Chondrocyte (in vitro differentiated cells): ENCODE results near the gene CDH22. TPM values are rescaled to one million over a fixed set of nuclear protein-coding genes. Genes with fewer than 3 reads are reported as not detected.

ENCODE experiments used
- DNase-seq: peaks from one replicate; pipeline ENCODE4 v3.0.0; 2021; ENCODE audit warnings: mixed read lengths, low spot score
- H3K27ac Mint-ChIP-seq: one replicate; pipeline ENCODE4 v1.8.0; 2021; ENCODE audit warnings: mild to moderate bottlenecking, moderate library complexity, mixed read lengths; ENCODE audit not compliant: unreplicated experiment
- H3K27me3 Mint-ChIP-seq: 2 replicates; pipeline ENCODE4 v1.8.0; 2021; ENCODE audit warnings: low read depth, mixed read lengths
- H3K36me3 Mint-ChIP-seq: 2 replicates; pipeline ENCODE4 v1.8.0; 2021; ENCODE audit warnings: low read depth, mixed read lengths
- H3K4me1 Mint-ChIP-seq: 2 replicates; pipeline ENCODE4 v1.8.0; 2021; ENCODE audit warnings: low read depth, mild to moderate bottlenecking, mixed read lengths
- H3K4me3 Mint-ChIP-seq: one replicate; pipeline ENCODE4 v1.8.0; 2021; ENCODE audit warnings: mild to moderate bottlenecking, moderate library complexity, mixed read lengths; ENCODE audit not compliant: unreplicated experiment
- H3K9me3 Mint-ChIP-seq: 2 replicates; pipeline ENCODE4 v1.8.0; 2021; ENCODE audit warnings: low read depth, mixed read lengths
- CTCF ChIP-seq: fragments of 200-600 bp; sonication (generic); IDR thresholded peaks from 2 replicates; pipeline ENCODE4 v1.5.0; 2021; ENCODE audit warnings: antibody characterized with exemption, mild to moderate bottlenecking, moderate library complexity
- total RNA-seq: library from RNA; stranded (reverse); gene quantifications from 3 replicates; pipeline ENCODE4 v1.2.1, GENCODE V29; 2021

CDH22 gene
- total RNA-seq, 1 donor from 2014 or later = not detected

- peaks cover 3% of the 10 kb centered on the region for H3K36me3 Mint-ChIP-seq
These were observed 135.8 kb downstream of the CDH22 start for GRCh38 chr20:46172455-46172854.

GRCh38 chr20:46171909-46172308, 136.4 kb downstream of the CDH22 start:
- no peak for TF ChIP-seq CTCF
- DNase-seq = no peak
- no peaks in the 10 kb centered on the region for H3K9me3 Mint-ChIP-seq
- no peaks in the 10 kb centered on the region for H3K4me1 Mint-ChIP-seq
- no peak overlapping the region for H3K27ac Mint-ChIP-seq
- H3K4me3 Mint-ChIP-seq = no peak overlapping the region
- peaks cover 73% of the 10 kb centered on the region for H3K27me3 Mint-ChIP-seq
- H3K36me3 Mint-ChIP-seq = peaks cover 3% of the 10 kb centered on the region

More at GRCh38 chr20:46172455-46172854, 135.8 kb downstream of the CDH22 start:
- Mint-ChIP-seq H3K4me3 (no peak overlapping the region), H3K27me3 (peaks cover 71% of the 10 kb centered on the region), H3K4me1 (no peaks in the 10 kb centered on the region), H3K9me3 (no peaks in the 10 kb centered on the region), H3K27ac (no peak overlapping the region)
- DNase-seq = no peak
- TF ChIP-seq CTCF = no peak

- no peak overlapping the region for H3K4me3 Mint-ChIP-seq
- no peaks in the 10 kb centered on the region for H3K4me1 Mint-ChIP-seq
- TF ChIP-seq CTCF = no peak
- peak overlapping the region; percentile 57 for H3K27ac Mint-ChIP-seq
- DNase-seq = no peak
- peaks cover 75% of the 10 kb centered on the region for H3K27me3 Mint-ChIP-seq
- H3K36me3 Mint-ChIP-seq = peaks cover 2% of the 10 kb centered on the region
- H3K9me3 Mint-ChIP-seq = no peaks in the 10 kb centered on the region
These were observed 136.8 kb downstream of the CDH22 start for GRCh38 chr20:46171476-46171875.

- Mint-ChIP-seq H3K4me3 (no peak overlapping the region), H3K36me3 (no peaks in the 10 kb centered on the region), H3K9me3 (no peaks in the 10 kb centered on the region), H3K27me3 (peaks cover 68% of the 10 kb centered on the region), H3K4me1 (no peaks in the 10 kb centered on the region), H3K27ac (no peak overlapping the region)
- no peak for TF ChIP-seq CTCF
- no peak for DNase-seq
These were observed 138.8 kb downstream of the CDH22 start for GRCh38 chr20:46169245-46170171.

GRCh38 chr20:46168438-46168837, 139.9 kb downstream of the CDH22 start:
- peaks cover 71% of the 10 kb centered on the region for H3K27me3 Mint-ChIP-seq
- H3K27ac Mint-ChIP-seq = no peak overlapping the region
- no peak overlapping the region for H3K4me3 Mint-ChIP-seq
- no peaks in the 10 kb centered on the region for H3K9me3 Mint-ChIP-seq
- no peak for TF ChIP-seq CTCF
- no peak for DNase-seq
- H3K4me1 Mint-ChIP-seq = no peaks in the 10 kb centered on the region
- H3K36me3 Mint-ChIP-seq = no peaks in the 10 kb centered on the region
